Naive thymus-derived CD4-positive, alpha-beta T cell (primary cell): ENCODE data around the gene GGA2. TPM values are rescaled to one million over a fixed set of nuclear protein-coding genes. Genes with fewer than 3 reads are reported as not detected.
A peak's percentile ranks its signal among the peaks of the same experiment; 100 is the strongest.

Source experiments
- ATAC-seq: fragments of 150-1000 bp; cut with Tn5 transposase; 2 replicates; pipeline ENCODE4 v1.10.0; 2021; ENCODE audit warnings: mild to moderate bottlenecking, moderate library complexity
- CTCF ChIA-PET: fragments of 350-600 bp; sonication (Branson Sonifier 250); formaldehyde crosslinking; loops from one replicate; lab custom pipeline; 2021; ENCODE audit warnings: antibody characterized with exemption; lab: Charles Lee
- POLR2A ChIA-PET: fragments of 350-600 bp; sonication (Branson Sonifier 250); formaldehyde crosslinking; loops from one replicate; lab custom pipeline; 2021; ENCODE audit warnings: antibody characterized with exemption, inconsistent platforms; lab: Charles Lee
- DNase-seq, 9 donors: peaks; one replicate each; pipeline versions ENCODE4 v3.0.0 to v3.0.0-alpha.2; 2020 to 2022; ENCODE audit warnings: mixed read lengths in 1 of 9
- H3K27ac ChIP-seq: one replicate; pipeline ENCODE4 v1.7.0; 2013; ENCODE audit warnings: mild to moderate bottlenecking, low read depth, low read length, moderate library complexity
- H3K27me3 ChIP-seq, 2 donors: one replicate each; pipeline ENCODE4 v1.7.0; 2013; ENCODE audit warnings: low read length in 2 of 2, mild to moderate bottlenecking in 2 of 2, moderate library complexity in 2 of 2; ENCODE audit not compliant: control insufficient read depth in 2 of 2, insufficient read depth in 2 of 2
- H3K36me3 ChIP-seq, 3 experiments: 1 replicate in 2 of 3; 2 replicates in 1 of 3; pipeline ENCODE4 v1.7.0; 2013; ENCODE audit warnings: low read length in 3 of 3, mild to moderate bottlenecking in 3 of 3, moderate library complexity in 1 of 3; ENCODE audit not compliant: insufficient read depth in 3 of 3, control insufficient read depth in 2 of 3
- H3K4me1 ChIP-seq, 2 donors: one replicate each; pipeline ENCODE4 v1.7.0; 2013; ENCODE audit warnings: low read length in 2 of 2, mild to moderate bottlenecking in 2 of 2, moderate library complexity in 1 of 2; ENCODE audit not compliant: control insufficient read depth in 2 of 2, insufficient read depth in 2 of 2
- H3K4me3 ChIP-seq: 2 replicates; pipeline ENCODE4 v1.7.0; 2013; ENCODE audit warnings: mild to moderate bottlenecking, low read length
- H3K9me3 ChIP-seq, 3 experiments: 1 replicate in 2 of 3; 2 replicates in 1 of 3; pipeline ENCODE4 v1.7.0; 2013; ENCODE audit warnings: low read length in 3 of 3; ENCODE audit not compliant: control insufficient read depth in 2 of 3
- H3K27ac Mint-ChIP-seq, 9 donors: one replicate each; pipeline ENCODE4 v1.8.0; 2020 to 2022; ENCODE audit warnings: mixed read lengths in 9 of 9, mild to moderate bottlenecking in 8 of 9, moderate library complexity in 5 of 9, inconsistent platforms in 2 of 9
- H3K27me3 Mint-ChIP-seq, 5 donors: one replicate each; pipeline ENCODE4 v1.8.0; 2021 to 2022; ENCODE audit warnings: mixed read lengths in 5 of 5, mild to moderate bottlenecking in 1 of 5
- H3K36me3 Mint-ChIP-seq, 5 donors: one replicate each; pipeline ENCODE4 v1.8.0; 2020 to 2022; ENCODE audit warnings: mixed read lengths in 5 of 5, mild to moderate bottlenecking in 3 of 5, inconsistent platforms in 1 of 5
- H3K4me1 Mint-ChIP-seq, 7 donors: one replicate each; pipeline ENCODE4 v1.8.0; 2020 to 2022; ENCODE audit warnings: mixed read lengths in 7 of 7, mild to moderate bottlenecking in 3 of 7, inconsistent platforms in 1 of 7
- H3K4me3 Mint-ChIP-seq, 10 donors: one replicate each; pipeline ENCODE4 v1.8.0; 2020 to 2022; ENCODE audit warnings: mild to moderate bottlenecking in 10 of 10, mixed read lengths in 10 of 10, moderate library complexity in 6 of 10, inconsistent platforms in 2 of 10
- H3K9me3 Mint-ChIP-seq, 11 donors: one replicate each; pipeline ENCODE4 v1.8.0; 2020 to 2022; ENCODE audit warnings: mixed read lengths in 11 of 11, mild to moderate bottlenecking in 4 of 11, inconsistent platforms in 1 of 11, moderate library complexity in 1 of 11
- intact Hi-C, 2 donors: fragments of 100-400 bp; cut with micrococcal nuclease; formaldehyde crosslinking; loops; one replicate each; pipeline ENCODE4 v1.15.1; 2023
- polyA plus RNA-seq, 2 donors: library from polyadenylated mRNA; unstranded; fragments of 300-500 nt; fragmentation: Illumina TruSeq; gene quantifications; one replicate each; pipeline ENCODE4 v1.2.3, GENCODE V29; 2021
- total RNA-seq, 6 experiments: library from RNA in 5 of 6; stranded (reverse) in 5 of 6; gene quantifications; 1 replicate in 5 of 6; 2 replicates in 1 of 6; pipeline ENCODE4 v1.2.3 and lab custom pipeline; 2021 to 2026

Gene GGA2
- total and polyA plus RNA-seq, 7 experiments from 2014 or later, result 41.7 to 138 (median 104) TPM

- no peak overlapping the region for H3K27ac ChIP-seq
- Mint-ChIP-seq H3K36me3 (peaks cover under 1 to 44% (median 19%) of the 10 kb centered on the region in 5 donors), H3K27me3 (no peaks in the 10 kb centered on the region), H3K4me1 (no peaks in the 10 kb centered on the region), H3K27ac (no peak overlapping the region), H3K4me3 (no peak overlapping the region), H3K9me3 (no peaks in the 10 kb centered on the region)
- ChIA-PET POLR2A (no interaction called here), CTCF (no interaction called here)
- peaks cover 3 to 70% (median 7%) of the 10 kb centered on the region in 3 experiments for H3K36me3 ChIP-seq
- ATAC-seq (no peak), DNase-seq (no peak)
- intact Hi-C loops, result no loop called here
- H3K27me3 ChIP-seq, result no peaks in the 10 kb centered on the region
- H3K4me1 ChIP-seq, result no peaks in the 10 kb centered on the region
- H3K9me3 ChIP-seq, result no peaks in the 10 kb centered on the region
- H3K4me3 ChIP-seq, result no peak overlapping the region
Observed at GRCh38 chr16:23527961-23528643, 17.8 kb upstream of the GGA2 start.

- POLR2A ChIA-PET, result no interaction called here
- no peaks in the 10 kb centered on the region for H3K27me3 Mint-ChIP-seq
- no peaks in the 10 kb centered on the region for H3K4me1 Mint-ChIP-seq
- Histone ChIP-seq H3K9me3 (no peaks in the 10 kb centered on the region), H3K27ac (no peak overlapping the region), H3K36me3 (peaks cover 7 to 58% (median 8%) of the 10 kb centered on the region in 3 experiments), H3K27me3 (no peaks in the 10 kb centered on the region), H3K4me1 (no peaks in the 10 kb centered on the region), H3K4me3 (no peak overlapping the region)
- H3K36me3 Mint-ChIP-seq, result peaks cover 4 to 49% (median 24%) of the 10 kb centered on the region in 5 donors
- CTCF ChIA-PET, result interaction anchor here (0.9 kb wide), 1 partner anchor 20 kb away, joined by 3 read pairs; no protein-coding TSS in a partner anchor
- no peaks in the 10 kb centered on the region for H3K9me3 Mint-ChIP-seq
- intact Hi-C loops, result no loop called here
- no peak overlapping the region for H3K27ac Mint-ChIP-seq
- H3K4me3 Mint-ChIP-seq, result no peak overlapping the region
- no peak for ATAC-seq
- no peak for DNase-seq
Observed at GRCh38 chr16:23524886-23525285, 14.6 kb upstream of the GGA2 start.

GRCh38 chr16:23523876-23524385 lies 13.6 kb upstream of the GGA2 start:
- Mint-ChIP-seq H3K27ac (no peak overlapping the region), H3K36me3 (peaks cover 4 to 55% (median 30%) of the 10 kb centered on the region in 5 donors), H3K4me1 (peaks cover 0 to 2% (median 0%) of the 10 kb centered on the region in 7 donors), H3K9me3 (no peaks in the 10 kb centered on the region), H3K27me3 (no peaks in the 10 kb centered on the region), H3K4me3 (no peak overlapping the region)
- POLR2A ChIA-PET, result no interaction called here
- H3K27ac ChIP-seq, result no peak overlapping the region
- no peaks in the 10 kb centered on the region for H3K4me1 ChIP-seq
- ATAC-seq, result no peak
- no peaks in the 10 kb centered on the region for H3K27me3 ChIP-seq
- CTCF ChIA-PET, result no interaction called here
- peaks cover 7 to 49% (median 7%) of the 10 kb centered on the region in 3 experiments for H3K36me3 ChIP-seq
- no peaks in the 10 kb centered on the region for H3K9me3 ChIP-seq
- intact Hi-C loops, result no loop called here
- no peak for DNase-seq
- no peak overlapping the region for H3K4me3 ChIP-seq

- Histone ChIP-seq H3K27ac (no peak overlapping the region), H3K4me1 (no peaks in the 10 kb centered on the region), H3K36me3 (peaks cover 5 to 45% (median 7%) of the 10 kb centered on the region in 3 experiments), H3K9me3 (no peaks in the 10 kb centered on the region), H3K27me3 (no peaks in the 10 kb centered on the region), H3K4me3 (no peak overlapping the region)
- no peaks in the 10 kb centered on the region for H3K9me3 Mint-ChIP-seq
- no peaks in the 10 kb centered on the region for H3K27me3 Mint-ChIP-seq
- DNase-seq, result no peak
- peaks cover 0 to 4% (median 0%) of the 10 kb centered on the region in 7 donors for H3K4me1 Mint-ChIP-seq
- H3K36me3 Mint-ChIP-seq, result peaks cover 4 to 51% (median 30%) of the 10 kb centered on the region in 5 donors
- H3K27ac Mint-ChIP-seq, result no peak overlapping the region
- POLR2A ChIA-PET, result no interaction called here
- CTCF ChIA-PET, result no interaction called here
- intact Hi-C loops, result no loop called here
- no peak overlapping the region for H3K4me3 Mint-ChIP-seq
- ATAC-seq, result no peak
Observed at GRCh38 chr16:23523321-23523720, 13.0 kb upstream of the GGA2 start.

- POLR2A ChIA-PET, result interaction anchor here (1.2 kb wide), 1 partner anchor 11 kb away, joined by 3 read pairs; no protein-coding TSS in a partner anchor
- intact Hi-C loops, result no loop called here
- CTCF ChIA-PET, result no interaction called here
- Histone ChIP-seq H3K4me1 (no peaks in the 10 kb centered on the region), H3K27me3 (no peaks in the 10 kb centered on the region), H3K9me3 (no peaks in the 10 kb centered on the region), H3K4me3 (no peak overlapping the region), H3K27ac (no peak overlapping the region), H3K36me3 (peaks cover 5 to 38% (median 7%) of the 10 kb centered on the region in 3 experiments)
- Mint-ChIP-seq H3K4me3 (no peak overlapping the region), H3K4me1 (peaks cover 0 to 11% (median 0%) of the 10 kb centered on the region in 7 donors), H3K27ac (no peak overlapping the region), H3K27me3 (no peaks in the 10 kb centered on the region), H3K9me3 (no peaks in the 10 kb centered on the region), H3K36me3 (peaks cover 4 to 47% (median 30%) of the 10 kb centered on the region in 5 donors)
- ATAC-seq, result no peak
- DNase-seq, result no peak
Observed at GRCh38 chr16:23521965-23522364, 11.7 kb upstream of the GGA2 start.

- Histone ChIP-seq H3K27me3 (no peaks in the 10 kb centered on the region), H3K4me3 (no peak overlapping the region), H3K4me1 (no peaks in the 10 kb centered on the region), H3K36me3 (peaks cover 5 to 38% (median 7%) of the 10 kb centered on the region in 3 experiments), H3K27ac (no peak overlapping the region), H3K9me3 (no peaks in the 10 kb centered on the region)
- POLR2A ChIA-PET, result no interaction called here
- Mint-ChIP-seq H3K36me3 (peaks cover 4 to 45% (median 30%) of the 10 kb centered on the region in 5 donors), H3K9me3 (no peaks in the 10 kb centered on the region), H3K27ac (peak overlapping the region in 1 of 9 donors; percentile 35), H3K27me3 (no peaks in the 10 kb centered on the region), H3K4me1 (peaks cover 0 to 19% (median 6%) of the 10 kb centered on the region in 7 donors), H3K4me3 (no peak overlapping the region)
- CTCF ChIA-PET, result interaction anchor here (0.6 kb wide), 1 partner anchor 1961 kb away, joined by 3 read pairs; no protein-coding TSS in a partner anchor
- no peak for DNase-seq
- peak; percentile 36 for ATAC-seq
- intact Hi-C loops, result no loop called here
Observed at GRCh38 chr16:23521037-23521743, 10.9 kb upstream of the GGA2 start.
